GM10266 (cell line): ENCODE measurements around the gene SLC2A9.
"Not testable (repeated sequence)": the region's sequence is repeated elsewhere in the genome, so short reads cannot be mapped to it uniquely, and the experiment has no call there.

Experiments
- DNase-seq: peaks from one replicate; pipeline ENCODE4 v3.0.0; 2012; ENCODE audit errors: extremely low spot score
- CTCF ChIP-seq: IDR thresholded peaks from 2 replicates; pipeline ENCODE4 v1.5.1; 2012; ENCODE audit warnings: mild to moderate bottlenecking, low read depth; ENCODE audit not compliant: control insufficient read depth, insufficient read depth; ENCODE audit errors: missing control alignments

SLC2A9 gene

GRCh38 chr4:9987749-9988362 is 33.4 kb downstream of the SLC2A9 start:
- TF ChIP-seq CTCF = no peak
- peak; percentile 23 for DNase-seq

GRCh38 chr4:9984621-9985020 is 36.7 kb downstream of the SLC2A9 start:
- no peak for DNase-seq
- TF ChIP-seq CTCF = no peak

DNA sequence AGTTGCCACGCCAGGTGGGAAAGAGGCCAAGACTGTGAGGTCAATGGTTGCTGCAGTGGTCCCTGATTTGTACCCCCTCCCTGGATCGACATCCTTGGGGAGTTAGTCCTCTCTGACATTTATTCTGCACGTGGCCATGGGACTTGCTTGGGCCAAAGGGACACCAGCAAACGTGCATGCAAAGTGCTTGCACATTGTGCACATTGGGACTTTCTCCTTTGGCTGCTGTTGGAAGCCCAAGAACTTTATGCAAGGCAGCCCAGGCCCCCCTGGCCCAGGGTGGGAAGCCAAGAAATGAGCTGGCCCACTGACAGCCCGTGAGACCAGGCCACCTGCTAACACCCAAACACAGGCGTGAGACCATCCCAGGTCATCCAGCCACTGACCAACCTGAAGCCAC is 38.1 kb downstream of the SLC2A9 start:
- TF ChIP-seq CTCF = no peak
- DNase-seq = no peak

GRCh38 chr4:9981899-9982298 is 39.4 kb downstream of the SLC2A9 start:
- not testable (repeated sequence) for DNase-seq

- no peak for DNase-seq
- no peak for TF ChIP-seq CTCF
Observed at GRCh38 chr4:9980898-9981297, 40.4 kb downstream of the SLC2A9 start.

DNA sequence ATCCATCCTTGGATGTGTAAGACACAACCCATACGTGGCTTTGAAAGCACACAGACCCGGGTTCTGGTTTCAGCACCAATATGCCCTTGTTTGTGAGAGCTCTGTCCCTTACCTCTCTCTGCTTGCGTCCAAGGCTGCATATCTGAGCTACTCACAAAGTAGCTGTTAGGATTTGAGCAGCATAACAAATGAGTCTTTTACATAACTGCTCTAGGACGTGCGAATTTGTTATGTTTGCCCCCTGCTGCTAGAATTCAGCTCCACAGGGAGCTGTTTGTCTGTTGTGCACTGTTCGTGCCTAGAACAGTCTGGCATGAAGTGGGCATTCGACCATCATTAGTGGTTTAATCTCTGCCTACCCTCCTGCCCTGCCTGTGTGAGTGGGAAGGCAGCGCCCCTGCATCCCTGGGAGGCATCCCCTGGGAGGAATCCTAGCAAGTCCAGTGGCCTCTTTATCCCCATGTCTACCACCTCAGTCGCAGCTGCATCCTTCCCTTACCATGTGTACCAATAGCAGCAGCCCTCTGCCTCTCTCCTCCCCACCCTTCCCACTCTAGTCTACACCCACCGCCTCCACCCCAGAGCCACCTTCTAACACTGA is 42.1 kb downstream of the SLC2A9 start:
- TF ChIP-seq CTCF = no peak
- DNase-seq = no peak

- no peak for TF ChIP-seq CTCF
- no peak for DNase-seq
Observed at GRCh38 chr4:9977518-9978031, 43.7 kb downstream of the SLC2A9 start.
